ENCODE results near the gene RCAN1. TPM values are rescaled to one million over a fixed set of nuclear protein-coding genes. Genes with fewer than 3 reads are reported as not detected.
A peak's percentile ranks its signal among the peaks of the same experiment; 100 is the strongest.
"Not testable (repeated sequence)": the region's sequence is repeated elsewhere in the genome, so short reads cannot be mapped to it uniquely, and the experiment has no call there.

The RCAN1 gene
- total RNA-seq, 1 donor from 2014 or later: 22.9 TPM

- no peak for DNase-seq
- Histone ChIP-seq H3K27ac (no peak overlapping the region), H3K4me3 (no peak overlapping the region), H3K4me1 (peaks cover 13% of the 10 kb centered on the region), H3K9me3 (no peaks in the 10 kb centered on the region), H3K27me3 (ENCODE audit: low read depth) (no peaks in the 10 kb centered on the region), H3K36me3 (no peaks in the 10 kb centered on the region)
- no peak for ATAC-seq
- intact Hi-C loops (cut with DNase I): no loop called here
- TF ChIP-seq CTCF (IDR thresholded peaks at IDR 0.05): no peak
These were observed 42.9 kb downstream of the RCAN1 start for GRCh38 chr21:34571994-34572393.

DNA sequence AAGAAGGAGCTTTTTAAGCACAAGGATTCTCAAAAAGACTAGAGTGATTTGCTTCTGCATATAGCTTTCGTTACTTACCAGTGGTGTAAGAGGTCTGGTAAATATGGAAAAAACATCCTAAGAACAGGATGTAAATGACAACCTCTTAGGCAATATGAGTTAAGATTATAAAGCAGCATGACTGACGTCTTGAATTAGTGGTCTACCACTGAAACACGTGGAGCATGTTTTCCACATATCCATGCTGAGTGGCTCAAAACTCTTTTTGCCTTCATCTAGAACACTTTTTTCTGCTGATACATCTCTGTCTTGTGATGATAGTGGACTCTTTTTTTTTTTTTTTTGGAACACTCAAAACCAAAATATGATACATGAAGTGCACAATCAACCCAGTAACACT, 44.6 kb downstream of the RCAN1 start:
- no peaks in the 10 kb centered on the region for H3K27me3 ChIP-seq (ENCODE audit: low read depth)
- intact Hi-C loops (cut with DNase I): no loop called here
- no peak for TF ChIP-seq CTCF (IDR thresholded peaks at IDR 0.05)
- H3K27ac ChIP-seq: no peak overlapping the region
- H3K9me3 ChIP-seq: no peaks in the 10 kb centered on the region
- DNase-seq: no peak
- H3K4me1 ChIP-seq: no peaks in the 10 kb centered on the region
- ATAC-seq: peak; percentile 48 to 62
- H3K4me3 ChIP-seq: no peak overlapping the region
- H3K36me3 ChIP-seq: no peaks in the 10 kb centered on the region

GRCh38 chr21:34569381-34569979, 45.4 kb downstream of the RCAN1 start:
- Histone ChIP-seq H3K4me3 (no peak overlapping the region), H3K36me3 (no peaks in the 10 kb centered on the region), H3K27ac (no peak overlapping the region), H3K27me3 (ENCODE audit: low read depth) (no peaks in the 10 kb centered on the region), H3K9me3 (no peaks in the 10 kb centered on the region), H3K4me1 (no peaks in the 10 kb centered on the region)
- no peak for ATAC-seq
- intact Hi-C loops (cut with DNase I): no loop called here
- no peak for DNase-seq
- TF ChIP-seq CTCF (IDR thresholded peaks at IDR 0.05): no peak

- intact Hi-C loops (cut with DNase I); DNase-seq; H3K9me3 ChIP-seq: not testable (repeated sequence)
These were observed 46.1 kb downstream of the RCAN1 start for GRCh38 chr21:34568801-34569200.

GRCh38 chr21:34567604-34568155, 47.2 kb downstream of the RCAN1 start:
- ATAC-seq: peak in 1 of 2 donors; percentile 52
- Histone ChIP-seq H3K9me3 (no peaks in the 10 kb centered on the region), H3K4me3 (no peak overlapping the region), H3K4me1 (no peaks in the 10 kb centered on the region), H3K27ac (no peak overlapping the region), H3K36me3 (no peaks in the 10 kb centered on the region), H3K27me3 (ENCODE audit: low read depth) (no peaks in the 10 kb centered on the region)
- TF ChIP-seq CTCF (IDR thresholded peaks at IDR 0.05): no peak
- intact Hi-C loops (cut with DNase I): no loop called here
- DNase-seq: no peak

More at GRCh38 chr21:34568801-34569200, 46.1 kb downstream of the RCAN1 start:
- not testable (repeated sequence) for H3K4me3 ChIP-seq; H3K4me1 ChIP-seq; ATAC-seq; H3K36me3 ChIP-seq; H3K27ac ChIP-seq; H3K27me3 ChIP-seq (ENCODE audit: low read depth)

GRCh38 chr21:34565238-34565637, 49.7 kb downstream of the RCAN1 start:
- no peaks in the 10 kb centered on the region for H3K36me3 ChIP-seq
- no peak for ATAC-seq
- intact Hi-C loops (cut with DNase I): no loop called here
- TF ChIP-seq CTCF (IDR thresholded peaks at IDR 0.05): no peak
- H3K4me3 ChIP-seq: no peak overlapping the region
- no peaks in the 10 kb centered on the region for H3K27me3 ChIP-seq (ENCODE audit: low read depth)
- no peaks in the 10 kb centered on the region for H3K4me1 ChIP-seq
- DNase-seq: no peak
- no peak overlapping the region for H3K27ac ChIP-seq
- no peaks in the 10 kb centered on the region for H3K9me3 ChIP-seq

GRCh38 chr21:34563370-34563769, 51.5 kb downstream of the RCAN1 start:
- intact Hi-C loops (cut with DNase I); H3K27ac ChIP-seq; H3K9me3 ChIP-seq; DNase-seq; H3K27me3 ChIP-seq (ENCODE audit: low read depth); H3K4me3 ChIP-seq; ATAC-seq; H3K36me3 ChIP-seq; H3K4me1 ChIP-seq: not testable (repeated sequence)
